HCT116 (cell line): ENCODE data around the gene ADGRF4. TPM values are rescaled to one million over a fixed set of nuclear protein-coding genes. Genes with fewer than 3 reads are reported as not detected.

Experiments
- ATAC-seq: fragments of 200-7000 bp; cut with Tn5 transposase; 2 replicates; pipeline ENCODE4 v1.9.1; 2020; ENCODE audit warnings: mild to moderate bottlenecking, moderate library complexity
- BruUV-seq: library from RNA; stranded (reverse); fragments of 400-500 nt; replicated peaks from 2 replicates; lab custom pipeline; 2021; lab: Mats Ljungman, UMichigan
- CTCF ChIA-PET: fragments of 300-600 bp; sonication (Branson Sonifier 250); formaldehyde crosslinking; loops from one replicate; lab custom pipeline; 2021; ENCODE audit warnings: antibody characterized with exemption; lab: Charles Lee
- POLR2A ChIA-PET: fragments of 300-600, 350-600 bp; sonication (Branson Sonifier 250); formaldehyde crosslinking; loops from one replicate; lab custom pipeline; 2021; ENCODE audit warnings: antibody characterized with exemption; lab: Charles Lee
- RAD21 ChIA-PET, 2 experiments: fragments of 300-600 bp; sonication (Branson Sonifier 250); formaldehyde crosslinking; loops; one replicate each; lab custom pipeline; 2023; ENCODE audit warnings: low total read pairs in 2 of 2; ENCODE audit not compliant: uncharacterized antibody in 2 of 2, unreplicated experiment in 2 of 2, low non-redundant PET in 1 of 2; lab: Charles Lee
- DNase-seq: peaks from one replicate; pipeline ENCODE4 v3.0.0-alpha.2; 2010; ENCODE audit warnings: low read depth, low spot score
- H2AFZ ChIP-seq: fragments of 200-600 bp; shearing (Covaris generic), sonication (generic); 2 replicates; pipeline ENCODE4 v1.6.1; 2017; ENCODE audit warnings: low read depth, mixed run types, mixed read lengths, antibody characterized with exemption, low read length; ENCODE audit not compliant: poor library complexity, severe bottlenecking
- H3K27ac ChIP-seq: 2 replicates; pipeline ENCODE4 v1.5.1; 2012; ENCODE audit warnings: low read depth, low read length
- H3K27me3 ChIP-seq: fragments of 200-600 bp; sonication (generic); 2 replicates; pipeline ENCODE4 v1.6.1; 2016; ENCODE audit warnings: mixed run types, low read length, mixed read lengths; ENCODE audit not compliant: insufficient read depth
- H3K36me3 ChIP-seq, 2 experiments: fragments of 200-500 bp in 1 of 2; fragments of 200-600 bp in 1 of 2; sonication (Bioruptor generic) in 1 of 2; sonication (generic) in 1 of 2; 2 replicates each; pipeline versions ENCODE4 v1.5.1 to v1.6.1; 2014 to 2016; ENCODE audit warnings: low read length in 2 of 2, inconsistent platforms in 1 of 2, mixed read lengths in 1 of 2, mixed run types in 1 of 2; ENCODE audit not compliant: insufficient read depth in 2 of 2, control insufficient read depth in 1 of 2
- H3K4me1 ChIP-seq, 2 experiments: fragments of 200-600 bp in 1 of 2; sonication (generic) in 1 of 2; 2 replicates each; pipeline versions ENCODE4 v1.5.1 to v1.6.1; 2012 to 2017; ENCODE audit warnings: low read length in 2 of 2, inconsistent platforms in 1 of 2, mild to moderate bottlenecking in 1 of 2, mixed read lengths in 1 of 2, mixed run types in 1 of 2, moderate library complexity in 1 of 2; ENCODE audit not compliant: insufficient read depth in 2 of 2, control insufficient read depth in 1 of 2
- H3K4me2 ChIP-seq: fragments of 200-600 bp; sonication (generic); 2 replicates; pipeline ENCODE4 v1.6.1; 2017; ENCODE audit warnings: mixed run types, low read length, mixed read lengths
- H3K4me3 ChIP-seq, 2 experiments: fragments of 200-600 bp in 1 of 2; sonication (generic) in 1 of 2; replicated peaks in 1 of 2; 2 replicates each; pipeline ENCODE4 v1.5.1; 2011 to 2016; ENCODE audit warnings: low read length in 2 of 2, control low read depth in 1 of 2, low read depth in 1 of 2, mild to moderate bottlenecking in 1 of 2, mixed read lengths in 1 of 2, mixed run types in 1 of 2
- H3K79me2 ChIP-seq: fragments of 200-600 bp; sonication (generic); 2 replicates; pipeline ENCODE4 v1.6.1; 2017; ENCODE audit warnings: mild to moderate bottlenecking, mixed run types, low read length, moderate library complexity, mixed read lengths; ENCODE audit not compliant: insufficient read depth
- H3K9ac ChIP-seq: fragments of 200-600 bp; sonication (generic); 2 replicates; pipeline ENCODE4 v1.6.1; 2016; ENCODE audit warnings: low read length, mixed read lengths
- H3K9me2 ChIP-seq: fragments of 200-600 bp; sonication (generic), shearing (Covaris generic); 2 replicates; pipeline ENCODE4 v1.6.1; 2017; ENCODE audit warnings: mixed run types, mild to moderate bottlenecking, moderate library complexity; ENCODE audit not compliant: insufficient read depth
- H3K9me3 ChIP-seq, 2 experiments: fragments of 200-500 bp in 1 of 2; fragments of 200-600 bp in 1 of 2; sonication (Bioruptor generic) in 1 of 2; sonication (generic) in 1 of 2; 2 replicates each; pipeline ENCODE4 v1.6.1; 2014 to 2017; ENCODE audit warnings: low read length in 2 of 2, mixed read lengths in 2 of 2, inconsistent platforms in 1 of 2, low read depth in 1 of 2, mild to moderate bottlenecking in 1 of 2, mixed run types in 1 of 2, moderate library complexity in 1 of 2; ENCODE audit not compliant: control insufficient read depth in 1 of 2, insufficient read depth in 1 of 2
- H4K20me1 ChIP-seq: fragments of 200-600 bp; sonication (generic), shearing (Covaris generic); 2 replicates; pipeline ENCODE4 v1.6.1; 2017; ENCODE audit warnings: mixed run types, mild to moderate bottlenecking, moderate library complexity; ENCODE audit not compliant: insufficient read depth
- CBX3 ChIP-seq: IDR thresholded peaks from 2 replicates; pipeline ENCODE4 v1.6.1; 2012; ENCODE audit warnings: low read depth
- CEBPB ChIP-seq: IDR thresholded peaks from 2 replicates; pipeline ENCODE4 v1.6.1; 2012; ENCODE audit warnings: low read depth
- CTCF ChIP-seq, 3 experiments: fragments of 200-600 bp in 1 of 3; sonication (generic) in 1 of 3; IDR thresholded peaks in 2 of 3; conservative IDR thresholded peaks in 1 of 3; 2 replicates each; pipeline ENCODE4 v1.5.1; 2012 to 2017; ENCODE audit warnings: low read depth in 2 of 3, low read length in 2 of 3, antibody characterized with exemption in 1 of 3, borderline replicate concordance in 1 of 3, control low read depth in 1 of 3, mild to moderate bottlenecking in 1 of 3, mixed read lengths in 1 of 3, mixed run types in 1 of 3, moderate library complexity in 1 of 3; ENCODE audit not compliant: insufficient read depth in 1 of 3
- EGR1 ChIP-seq: IDR thresholded peaks from 2 replicates; pipeline ENCODE4 v1.6.1; 2012; ENCODE audit warnings: low read depth
- ELF1 ChIP-seq: IDR thresholded peaks from 2 replicates; pipeline ENCODE4 v1.6.1; 2012; ENCODE audit warnings: low read depth, borderline replicate concordance
- EZH2 ChIP-seq: fragments of 200-600 bp; sonication (generic); IDR thresholded peaks from 2 replicates; pipeline ENCODE4 v1.6.1; 2017; ENCODE audit warnings: antibody characterized with exemption, mixed run types
- EZH2phosphoT487 ChIP-seq: fragments of 200-600 bp; IDR thresholded peaks from 2 replicates; pipeline ENCODE4 v1.6.1; 2018; ENCODE audit warnings: antibody characterized with exemption, borderline replicate concordance
- FOSL1 ChIP-seq: IDR thresholded peaks from 2 replicates; pipeline ENCODE4 v1.6.1; 2012; ENCODE audit warnings: low read depth
- JUND ChIP-seq: IDR thresholded peaks from 2 replicates; pipeline ENCODE4 v1.6.1; 2012
- MAX ChIP-seq: IDR thresholded peaks from 2 replicates; pipeline ENCODE4 v1.6.1; 2012
- POLR2A ChIP-seq: IDR thresholded peaks from 2 replicates; pipeline ENCODE4 v1.7.0; 2011; ENCODE audit warnings: borderline replicate concordance; ENCODE audit not compliant: insufficient read depth, insufficient read length; ENCODE audit errors: extremely low read depth
- RAD21 ChIP-seq: IDR thresholded peaks from 2 replicates; pipeline ENCODE4 v1.6.1; 2012; ENCODE audit warnings: low read depth, mild to moderate bottlenecking
- SIN3A ChIP-seq: IDR thresholded peaks from 2 replicates; pipeline ENCODE4 v1.6.1; 2012; ENCODE audit warnings: low read depth
- SP1 ChIP-seq: IDR thresholded peaks from 2 replicates; pipeline ENCODE4 v1.6.1; 2012; ENCODE audit warnings: low read depth
- TCF7L2 ChIP-seq: IDR thresholded peaks from 2 replicates; pipeline ENCODE4 v1.7.0; 2011; ENCODE audit warnings: borderline replicate concordance, inconsistent platforms; ENCODE audit not compliant: insufficient read depth, insufficient read length; ENCODE audit errors: extremely low read depth
- YY1 ChIP-seq: IDR thresholded peaks from 2 replicates; pipeline ENCODE4 v1.6.1; 2011; ENCODE audit warnings: low read length, low read depth, moderate library complexity, mild to moderate bottlenecking; ENCODE audit not compliant: insufficient replicate concordance; ENCODE audit errors: extremely low read depth
- ZFX ChIP-seq: fragments of 450-650 bp; IDR thresholded peaks from 2 replicates; pipeline ENCODE4 v1.6.1; 2017
- ZNF274 ChIP-seq: fragments of 200-500 bp; sonication (Bioruptor generic); IDR thresholded peaks from 2 replicates; pipeline ENCODE4 v1.6.1; 2014; ENCODE audit warnings: mild to moderate bottlenecking, low read depth, low read length, inconsistent platforms
- intact Hi-C: fragments of 100-400 bp; cut with micrococcal nuclease; formaldehyde crosslinking; loops from 2 replicates; pipeline ENCODE4 v1.10.0; 2022
- total RNA-seq: library from RNA; stranded (reverse); gene quantifications from one replicate; pipeline ENCODE4 v1.2.1, GENCODE V29; 2021; ENCODE audit not compliant: unreplicated experiment
- TF ChIP-seq, protein P1 (sequence below): IDR thresholded peaks from 2 replicates; pipeline ENCODE4 v1.6.1; 2012; ENCODE audit warnings: low read depth
- TF ChIP-seq, protein P2 (sequence below): IDR thresholded peaks from 2 replicates; pipeline ENCODE4 v1.6.1; 2011; ENCODE audit warnings: mild to moderate bottlenecking, low read length, moderate library complexity; ENCODE audit not compliant: insufficient replicate concordance; ENCODE audit errors: extremely low read depth
- TF ChIP-seq, protein P3 (sequence below): IDR thresholded peaks from 2 replicates; pipeline ENCODE4 v1.6.1; 2012

The ADGRF4 gene
- total RNA-seq, 1 experiment from 2014 or later = not detected

GRCh38 chr6:47700053-47700452 is 1.7 kb downstream of the ADGRF4 start:
- ChIA-PET RAD21 (no interaction called here), POLR2A (no interaction called here), CTCF (interaction anchor here (0.9 kb wide), 1 partner anchor 10 kb away, joined by 3 read pairs; no protein-coding TSS in a partner anchor)
- DNase-seq (no peak), ATAC-seq (peak; percentile 69)
- H3K9me3 ChIP-seq = no peaks in the 10 kb centered on the region
- H3K9me2 ChIP-seq = no peaks in the 10 kb centered on the region
- H4K20me1 ChIP-seq = no peaks in the 10 kb centered on the region
- no peak overlapping the region for H3K9ac ChIP-seq
- H3K4me2 ChIP-seq = peak overlapping the region; percentile 26
- no peak overlapping the region for H3K27ac ChIP-seq
- intact Hi-C loops = no loop called here
- no peak overlapping the region for H3K4me3 ChIP-seq
- no peaks in the 10 kb centered on the region for H3K79me2 ChIP-seq
- H3K4me1 ChIP-seq = peaks cover 0 to 26% of the 10 kb centered on the region in 2 experiments; a peak in 2 of 4 replicates
- peak overlapping the region; percentile 63 for H2AFZ ChIP-seq
- BruUV-seq = no TSS peak
- H3K36me3 ChIP-seq = no peaks in the 10 kb centered on the region
- no peaks in the 10 kb centered on the region for H3K27me3 ChIP-seq
- TF ChIP-seq ELF1 = no peak
- TF ChIP-seq CEBPB = no peak
- TF ChIP-seq TCF7L2 = no peak
- TF ChIP-seq EGR1 = no peak
- TF ChIP-seq ZNF274 = no peak
- TF ChIP-seq JUND = no peak; the same call in none of the 2 replicates
- peak; percentile 36; the same call in 1 of the 2 replicates for TF ChIP-seq FOSL1
- no peak for TF ChIP-seq RAD21
- no peak for TF ChIP-seq CTCF (IDR thresholded peaks at IDR 0.05 in 2 of 3, conservative IDR thresholded peaks at IDR 0.05 in 1 of 3; ENCODE audit: borderline replicate concordance in 1 of 3, insufficient read depth in 1 of 3, low read depth in 2 of 3, low read length in 2 of 3)
- peak; percentile 30; the same call in 1 of the 2 replicates for TF ChIP-seq SP1
- TF ChIP-seq SIN3A = no peak
- no peak for TF ChIP-seq EZH2phosphoT487
- peak; percentile 40; the same call in 1 of the 2 replicates for TF ChIP-seq CBX3
- TF ChIP-seq, protein P1, sequence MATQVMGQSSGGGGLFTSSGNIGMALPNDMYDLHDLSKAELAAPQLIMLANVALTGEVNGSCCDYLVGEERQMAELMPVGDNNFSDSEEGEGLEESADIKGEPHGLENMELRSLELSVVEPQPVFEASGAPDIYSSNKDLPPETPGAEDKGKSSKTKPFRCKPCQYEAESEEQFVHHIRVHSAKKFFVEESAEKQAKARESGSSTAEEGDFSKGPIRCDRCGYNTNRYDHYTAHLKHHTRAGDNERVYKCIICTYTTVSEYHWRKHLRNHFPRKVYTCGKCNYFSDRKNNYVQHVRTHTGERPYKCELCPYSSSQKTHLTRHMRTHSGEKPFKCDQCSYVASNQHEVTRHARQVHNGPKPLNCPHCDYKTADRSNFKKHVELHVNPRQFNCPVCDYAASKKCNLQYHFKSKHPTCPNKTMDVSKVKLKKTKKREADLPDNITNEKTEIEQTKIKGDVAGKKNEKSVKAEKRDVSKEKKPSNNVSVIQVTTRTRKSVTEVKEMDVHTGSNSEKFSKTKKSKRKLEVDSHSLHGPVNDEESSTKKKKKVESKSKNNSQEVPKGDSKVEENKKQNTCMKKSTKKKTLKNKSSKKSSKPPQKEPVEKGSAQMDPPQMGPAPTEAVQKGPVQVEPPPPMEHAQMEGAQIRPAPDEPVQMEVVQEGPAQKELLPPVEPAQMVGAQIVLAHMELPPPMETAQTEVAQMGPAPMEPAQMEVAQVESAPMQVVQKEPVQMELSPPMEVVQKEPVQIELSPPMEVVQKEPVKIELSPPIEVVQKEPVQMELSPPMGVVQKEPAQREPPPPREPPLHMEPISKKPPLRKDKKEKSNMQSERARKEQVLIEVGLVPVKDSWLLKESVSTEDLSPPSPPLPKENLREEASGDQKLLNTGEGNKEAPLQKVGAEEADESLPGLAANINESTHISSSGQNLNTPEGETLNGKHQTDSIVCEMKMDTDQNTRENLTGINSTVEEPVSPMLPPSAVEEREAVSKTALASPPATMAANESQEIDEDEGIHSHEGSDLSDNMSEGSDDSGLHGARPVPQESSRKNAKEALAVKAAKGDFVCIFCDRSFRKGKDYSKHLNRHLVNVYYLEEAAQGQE = no peak
- TF ChIP-seq, protein P2, sequence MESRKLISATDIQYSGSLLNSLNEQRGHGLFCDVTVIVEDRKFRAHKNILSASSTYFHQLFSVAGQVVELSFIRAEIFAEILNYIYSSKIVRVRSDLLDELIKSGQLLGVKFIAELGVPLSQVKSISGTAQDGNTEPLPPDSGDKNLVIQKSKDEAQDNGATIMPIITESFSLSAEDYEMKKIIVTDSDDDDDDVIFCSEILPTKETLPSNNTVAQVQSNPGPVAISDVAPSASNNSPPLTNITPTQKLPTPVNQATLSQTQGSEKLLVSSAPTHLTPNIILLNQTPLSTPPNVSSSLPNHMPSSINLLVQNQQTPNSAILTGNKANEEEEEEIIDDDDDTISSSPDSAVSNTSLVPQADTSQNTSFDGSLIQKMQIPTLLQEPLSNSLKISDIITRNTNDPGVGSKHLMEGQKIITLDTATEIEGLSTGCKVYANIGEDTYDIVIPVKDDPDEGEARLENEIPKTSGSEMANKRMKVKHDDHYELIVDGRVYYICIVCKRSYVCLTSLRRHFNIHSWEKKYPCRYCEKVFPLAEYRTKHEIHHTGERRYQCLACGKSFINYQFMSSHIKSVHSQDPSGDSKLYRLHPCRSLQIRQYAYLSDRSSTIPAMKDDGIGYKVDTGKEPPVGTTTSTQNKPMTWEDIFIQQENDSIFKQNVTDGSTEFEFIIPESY = no peak
- TF ChIP-seq POLR2A = no peak
- no peak for TF ChIP-seq YY1
- TF ChIP-seq EZH2 = no peak
- TF ChIP-seq, protein P3, sequence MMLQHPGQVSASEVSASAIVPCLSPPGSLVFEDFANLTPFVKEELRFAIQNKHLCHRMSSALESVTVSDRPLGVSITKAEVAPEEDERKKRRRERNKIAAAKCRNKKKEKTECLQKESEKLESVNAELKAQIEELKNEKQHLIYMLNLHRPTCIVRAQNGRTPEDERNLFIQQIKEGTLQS = no peak
- no peak for TF ChIP-seq ZFX
- TF ChIP-seq MAX = peak; percentile 28; the same call in 1 of the 2 replicates
